NCI-H748 (cell line): ENCODE measurements around the gene VWA3B.
A peak's percentile ranks its signal among the peaks of the same experiment; 100 is the strongest.
"Not testable (repeated sequence)": the region's sequence is repeated elsewhere in the genome, so short reads cannot be mapped to it uniquely, and the experiment has no call there.

Experiments
- DNase-seq: peaks from one replicate; lab custom pipeline; 2025; ENCODE audit not compliant: unreplicated experiment; lab: John Stamatoyannopoulos, UW

The VWA3B gene

GRCh38 chr2:98240786-98241398 is 153.9 kb downstream of the VWA3B start:
- DNase-seq = no peak

- DNase-seq = no peak
Measured at GRCh38 chr2:98241592-98241991, 154.6 kb downstream of the VWA3B start.

GRCh38 chr2:98242003-98242402 is 155.0 kb downstream of the VWA3B start:
- DNase-seq = peak; percentile 58

- DNase-seq = no peak
Measured at GRCh38 chr2:98245491-98245890, 158.5 kb downstream of the VWA3B start.

- DNase-seq = no peak
Measured at GRCh38 chr2:98247383-98247782, 160.4 kb downstream of the VWA3B start.

- DNase-seq = no peak
Measured at GRCh38 chr2:98252038-98252773, 165.2 kb downstream of the VWA3B start.

GRCh38 chr2:98253461-98254070 is 166.6 kb downstream of the VWA3B start:
- no peak for DNase-seq

- DNase-seq = no peak
Measured at GRCh38 chr2:98254504-98255059, 167.6 kb downstream of the VWA3B start.

GRCh38 chr2:98258906-98259305 is 171.9 kb downstream of the VWA3B start:
- no peak for DNase-seq

- no peak for DNase-seq
Measured at GRCh38 chr2:98263362-98263761, 176.4 kb downstream of the VWA3B start.

- DNase-seq = not testable (repeated sequence)
Measured at GRCh38 chr2:98268225-98268624, 181.3 kb downstream of the VWA3B start.

- DNase-seq = peak; percentile 39
Measured at GRCh38 chr2:98269274-98269673, 182.3 kb downstream of the VWA3B start.

GRCh38 chr2:98269830-98270229 is 182.9 kb downstream of the VWA3B start:
- no peak for DNase-seq

- DNase-seq = no peak
Measured at GRCh38 chr2:98277162-98277859, 190.3 kb downstream of the VWA3B start.

GRCh38 chr2:98278074-98278473 is 191.1 kb downstream of the VWA3B start:
- no peak for DNase-seq

- no peak for DNase-seq
Measured at GRCh38 chr2:98280376-98281102, 193.6 kb downstream of the VWA3B start.

- DNase-seq = no peak
Measured at GRCh38 chr2:98281607-98282006, 194.6 kb downstream of the VWA3B start.

- DNase-seq = no peak
Measured at GRCh38 chr2:98282109-98282508, 195.1 kb downstream of the VWA3B start.

- no peak for DNase-seq
Measured at GRCh38 chr2:98293030-98293429, 206.1 kb downstream of the VWA3B start.

GRCh38 chr2:98293931-98294687 is 207.1 kb downstream of the VWA3B start:
- DNase-seq = no peak
